Measurements from ENCODE around the gene PTPN3.

PTPN3 gene

GRCh38 chr9:109468927-109469326, 29.2 kb downstream of the PTPN3 start:
- no peak for TF ChIP-seq CTCF (conservative IDR thresholded peaks at IDR 0.05; ENCODE audit: low read depth, low read length)
- H3K4me1 ChIP-seq (ENCODE audit: low read depth, poor library complexity, severe bottlenecking), result peaks cover 8% of the 10 kb centered on the region
- no peak overlapping the region for H3K4me3 ChIP-seq (IDR thresholded peaks at IDR 0.05; ENCODE audit: insufficient read depth, low read depth, low read length)
- H3K27me3 ChIP-seq (ENCODE audit: insufficient read depth, low read depth), result no peaks in the 10 kb centered on the region
- no peaks in the 10 kb centered on the region for H3K36me3 ChIP-seq (ENCODE audit: insufficient read depth)
- H3K4me2 ChIP-seq, result no peak overlapping the region
- H3K27ac ChIP-seq, result no peak overlapping the region
- H3K79me2 ChIP-seq (ENCODE audit: insufficient read depth, low read depth), result no peaks in the 10 kb centered on the region
- H3K9ac ChIP-seq, result no peak overlapping the region
- H2AFZ ChIP-seq (ENCODE audit: low read depth), result no peak overlapping the region
- H4K20me1 ChIP-seq (ENCODE audit: insufficient read depth), result no peaks in the 10 kb centered on the region

- Histone ChIP-seq H3K79me2 (ENCODE audit: insufficient read depth, low read depth) (no peaks in the 10 kb centered on the region), H4K20me1 (ENCODE audit: insufficient read depth) (no peaks in the 10 kb centered on the region), H3K4me3 (IDR thresholded peaks at IDR 0.05; ENCODE audit: insufficient read depth, low read depth, low read length) (no peak overlapping the region), H3K4me1 (ENCODE audit: low read depth, poor library complexity, severe bottlenecking) (peaks cover 17% of the 10 kb centered on the region), H3K4me2 (no peak overlapping the region), H3K36me3 (ENCODE audit: insufficient read depth) (no peaks in the 10 kb centered on the region), H3K27me3 (ENCODE audit: insufficient read depth, low read depth) (no peaks in the 10 kb centered on the region), H3K27ac (no peak overlapping the region), H3K9ac (no peak overlapping the region), H2AFZ (ENCODE audit: low read depth) (no peak overlapping the region)
- no peak for TF ChIP-seq CTCF (conservative IDR thresholded peaks at IDR 0.05; ENCODE audit: low read depth, low read length)
Observed at GRCh38 chr9:109467936-109468335, 30.2 kb downstream of the PTPN3 start.

- no peak for TF ChIP-seq CTCF (conservative IDR thresholded peaks at IDR 0.05; ENCODE audit: low read depth, low read length)
- Histone ChIP-seq H3K9ac (no peak overlapping the region), H2AFZ (ENCODE audit: low read depth) (no peak overlapping the region), H3K79me2 (ENCODE audit: insufficient read depth, low read depth) (no peaks in the 10 kb centered on the region), H3K36me3 (ENCODE audit: insufficient read depth) (no peaks in the 10 kb centered on the region), H3K4me1 (ENCODE audit: low read depth, poor library complexity, severe bottlenecking) (peaks cover 17% of the 10 kb centered on the region), H3K27me3 (ENCODE audit: insufficient read depth, low read depth) (no peaks in the 10 kb centered on the region), H3K27ac (no peak overlapping the region), H3K4me3 (IDR thresholded peaks at IDR 0.05; ENCODE audit: insufficient read depth, low read depth, low read length) (no peak overlapping the region), H4K20me1 (ENCODE audit: insufficient read depth) (no peaks in the 10 kb centered on the region), H3K4me2 (no peak overlapping the region)
Observed at GRCh38 chr9:109466623-109467590, 31.2 kb downstream of the PTPN3 start.

GRCh38 chr9:109463924-109464625, 34.0 kb downstream of the PTPN3 start:
- H3K27me3 ChIP-seq (ENCODE audit: insufficient read depth, low read depth), result no peaks in the 10 kb centered on the region
- no peaks in the 10 kb centered on the region for H4K20me1 ChIP-seq (ENCODE audit: insufficient read depth)
- H3K36me3 ChIP-seq (ENCODE audit: insufficient read depth), result no peaks in the 10 kb centered on the region
- H3K4me3 ChIP-seq (IDR thresholded peaks at IDR 0.05; ENCODE audit: insufficient read depth, low read depth, low read length), result no peak overlapping the region
- H2AFZ ChIP-seq (ENCODE audit: low read depth), result no peak overlapping the region
- H3K79me2 ChIP-seq (ENCODE audit: insufficient read depth, low read depth), result no peaks in the 10 kb centered on the region
- peaks cover 17% of the 10 kb centered on the region for H3K4me1 ChIP-seq (ENCODE audit: low read depth, poor library complexity, severe bottlenecking)
- H3K27ac ChIP-seq, result no peak overlapping the region; the same call in 1 of the 2 replicates
- H3K9ac ChIP-seq, result no peak overlapping the region
- H3K4me2 ChIP-seq, result peak overlapping the region; percentile 21; the same call in 1 of the 2 replicates
- TF ChIP-seq CTCF (conservative IDR thresholded peaks at IDR 0.05; ENCODE audit: low read depth, low read length), result no peak
